ENCODE data around the gene TAF1A.

GRCh38 chr1:222623458-222623857 is 33.7 kb upstream of the TAF1A start:
- TF ChIP-seq CTCF (IDR thresholded peaks at IDR 0.05) (no peak), ESRRA (CRISPR knock-in tag; IDR thresholded peaks at IDR 0.05; ENCODE audit: borderline replicate concordance) (no peak), ATF2 (CRISPR knock-in tag; IDR thresholded peaks at IDR 0.05; ENCODE audit: borderline replicate concordance, low read depth) (no peak), ATF3 (CRISPR knock-in tag; conservative IDR thresholded peaks at IDR 0.05) (no peak), ZNF512 (CRISPR knock-in tag; IDR thresholded peaks at IDR 0.05; ENCODE audit: borderline replicate concordance) (no peak), IRF1 (CRISPR knock-in tag; IDR thresholded peaks at IDR 0.05) (no peak), NR2C2 (CRISPR knock-in tag; IDR thresholded peaks at IDR 0.05) (no peak)

Measured in WTC11 (cell line).